LoVo (cell line): ENCODE data around the gene YWHAB.
A peak's percentile ranks its signal among the peaks of the same experiment; 100 is the strongest.
"Not testable (repeated sequence)": the region's sequence is repeated elsewhere in the genome, so short reads cannot be mapped to it uniquely, and the experiment has no call there.

Experiments used
- DNase-seq: peaks from one replicate; pipeline ENCODE4 v3.0.0-alpha.2; 2016; ENCODE audit warnings: low spot score

Gene YWHAB

GRCh38 chr20:44885392-44886265 lies at the start of gene YWHAB:
TSS of gene YWHAB (plus strand) at chr20:44885705. CDS start at chr20:44901534, 15,829 bp downstream.
- DNase-seq: peak; percentile 98

GRCh38 chr20:44836601-44837120 lies 48.8 kb upstream of the YWHAB start:
- DNase-seq: no peak

DNA sequence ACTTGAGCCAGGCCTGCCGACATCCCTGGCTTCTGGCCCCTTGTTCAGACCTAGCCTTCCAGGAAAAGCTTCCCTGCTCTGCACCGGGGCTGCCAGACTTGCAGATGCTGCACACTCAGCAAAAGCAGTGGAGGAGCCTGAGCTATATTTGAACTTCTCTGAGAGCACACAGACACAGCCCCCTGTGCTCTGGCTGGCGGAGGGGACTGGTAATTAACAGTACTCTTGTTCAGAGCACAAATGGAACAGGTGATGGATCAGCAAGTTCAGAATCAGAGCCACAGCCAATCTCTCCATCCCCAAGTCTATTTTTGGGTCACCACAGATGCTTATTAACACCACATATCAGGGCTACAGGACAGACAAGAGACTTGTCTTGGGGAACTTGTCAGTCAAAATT lies 47.6 kb upstream of the YWHAB start:
- DNase-seq: no peak

GRCh38 chr20:44838521-44838920 lies 47.0 kb upstream of the YWHAB start:
- DNase-seq: no peak

DNA sequence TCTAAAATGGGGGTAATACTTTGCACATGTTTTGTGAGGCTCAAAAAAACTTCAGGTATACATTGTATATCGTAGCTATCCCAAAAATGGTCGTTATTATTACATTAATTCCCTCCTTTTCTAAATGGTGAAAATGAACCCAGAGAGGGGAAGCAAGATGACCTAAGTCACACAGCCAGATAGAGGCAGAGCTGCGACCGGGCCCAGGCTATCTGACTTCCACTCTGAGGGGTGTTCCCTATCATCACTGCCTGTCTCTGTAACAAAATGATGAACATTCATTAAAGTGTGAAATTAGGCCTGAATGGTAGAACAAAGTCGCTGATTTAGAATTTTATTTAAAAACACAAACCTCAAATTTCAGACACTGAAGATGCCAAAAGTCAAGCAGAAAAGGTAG lies 46.0 kb upstream of the YWHAB start:
- no peak for DNase-seq

DNA sequence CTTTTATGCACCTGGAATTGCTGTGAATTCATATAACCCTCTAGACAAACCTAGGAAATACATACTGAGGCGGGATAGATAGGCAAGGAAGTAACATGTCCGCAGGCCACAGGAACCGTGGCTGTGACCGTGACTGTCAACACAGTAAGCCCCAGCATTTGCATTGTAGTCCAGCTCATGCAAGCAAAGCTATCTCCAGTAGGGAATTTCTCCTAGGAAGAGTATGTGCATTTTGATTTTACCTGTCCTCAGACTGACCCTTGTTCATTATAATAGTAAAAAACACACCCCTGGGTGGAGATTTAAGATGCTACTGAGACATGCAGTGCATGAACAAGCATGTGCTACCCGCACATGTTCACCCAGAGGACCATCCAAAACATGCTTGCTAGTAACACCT lies 44.7 kb upstream of the YWHAB start:
- no peak for DNase-seq

- no peak for DNase-seq
Measured at GRCh38 chr20:44841955-44842354, 43.5 kb upstream of the YWHAB start.

DNA sequence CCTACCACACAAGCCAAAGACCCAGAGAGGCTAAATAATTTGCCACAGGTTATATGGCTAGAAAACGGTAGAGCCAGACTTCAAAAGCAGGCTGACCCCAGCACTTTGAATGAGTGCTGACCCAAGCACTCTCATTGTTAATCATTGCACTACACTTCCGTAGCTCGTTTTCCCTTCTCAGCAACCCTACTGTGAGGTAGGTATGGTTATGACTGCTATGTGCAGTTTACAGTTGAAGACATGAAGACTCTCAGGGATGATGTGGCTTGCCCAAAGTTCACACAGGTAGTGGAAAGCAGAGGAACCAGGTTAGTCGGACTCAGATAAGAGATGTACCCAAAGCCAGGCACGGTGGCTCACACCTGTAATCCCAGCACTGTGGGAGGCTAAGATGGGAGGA lies 41.6 kb upstream of the YWHAB start:
- no peak for DNase-seq

DNA sequence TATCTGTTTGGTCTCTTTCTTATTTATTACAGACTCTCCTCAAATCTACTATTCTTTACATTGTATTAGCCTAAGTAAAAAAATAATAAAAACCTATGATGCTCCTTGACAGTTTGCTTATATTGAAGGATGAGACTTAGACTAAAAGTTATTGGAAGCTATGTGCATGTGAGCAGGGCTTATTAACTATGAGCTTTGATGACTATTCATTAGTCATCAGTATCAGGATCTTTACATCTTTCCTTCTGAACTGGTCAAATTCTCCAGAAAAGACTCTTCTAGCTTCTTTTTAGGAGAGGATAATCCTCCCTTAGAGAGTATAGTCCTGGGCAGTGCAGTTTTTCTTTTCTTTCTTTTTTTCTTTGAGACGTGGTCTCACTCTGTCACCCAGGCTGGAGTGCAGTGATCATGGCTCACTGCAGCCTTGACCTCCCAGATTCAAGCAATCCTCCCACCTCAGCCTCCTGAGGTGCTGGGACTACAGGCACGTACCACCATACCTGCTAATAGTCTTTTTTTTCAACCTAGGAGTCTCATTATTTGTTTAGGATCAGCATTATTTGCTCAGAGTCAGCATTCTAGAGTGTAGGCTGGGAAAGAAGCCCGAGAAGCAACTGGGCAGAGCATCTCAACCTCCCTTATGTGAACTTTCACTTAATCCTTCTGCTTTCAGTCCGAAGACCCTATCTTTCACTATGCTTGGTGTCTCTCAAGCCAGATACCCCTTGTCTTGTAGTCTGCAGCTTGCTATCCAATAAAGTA lies 37.1 kb upstream of the YWHAB start:
- DNase-seq: no peak

DNA sequence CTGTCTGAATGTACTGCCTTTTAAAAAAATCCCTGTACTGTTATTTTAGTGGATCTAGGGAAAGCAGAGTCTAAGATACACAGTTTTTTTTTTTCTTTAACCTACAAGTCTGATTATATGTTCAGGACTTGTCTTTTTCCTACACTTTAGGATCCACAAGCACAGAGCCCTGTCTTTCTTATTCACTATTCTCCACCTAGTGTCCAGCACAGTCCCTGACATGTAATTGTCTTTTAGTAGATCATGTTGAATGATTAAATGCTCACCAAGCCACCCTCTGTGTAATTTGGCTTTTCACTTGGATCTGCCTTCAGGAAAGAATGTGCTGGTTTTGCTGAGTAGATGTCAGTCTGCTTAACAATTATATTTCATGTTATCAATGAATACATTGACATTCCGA lies 35.8 kb upstream of the YWHAB start:
- DNase-seq: no peak

- DNase-seq: no peak
Measured at GRCh38 chr20:44850272-44850671, 35.2 kb upstream of the YWHAB start.

DNA sequence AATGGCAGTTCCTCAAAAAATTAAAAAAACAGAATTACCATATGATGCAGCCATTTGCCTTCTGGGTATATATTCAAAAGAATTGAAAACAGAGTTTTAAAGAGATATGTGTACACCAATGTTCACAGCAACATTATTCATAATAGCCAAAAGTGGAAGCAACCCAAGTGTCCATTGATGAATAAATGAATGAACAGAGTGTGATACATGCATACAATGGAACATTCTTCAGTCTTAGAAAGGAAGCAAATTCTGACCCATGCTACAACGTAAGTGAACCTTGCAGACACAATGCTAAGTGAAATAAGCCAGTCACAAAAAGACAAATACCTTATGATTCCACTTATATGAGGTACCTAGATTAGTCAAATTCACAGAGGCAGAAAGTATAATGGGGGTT lies 34.7 kb upstream of the YWHAB start:
- DNase-seq: no peak

DNA sequence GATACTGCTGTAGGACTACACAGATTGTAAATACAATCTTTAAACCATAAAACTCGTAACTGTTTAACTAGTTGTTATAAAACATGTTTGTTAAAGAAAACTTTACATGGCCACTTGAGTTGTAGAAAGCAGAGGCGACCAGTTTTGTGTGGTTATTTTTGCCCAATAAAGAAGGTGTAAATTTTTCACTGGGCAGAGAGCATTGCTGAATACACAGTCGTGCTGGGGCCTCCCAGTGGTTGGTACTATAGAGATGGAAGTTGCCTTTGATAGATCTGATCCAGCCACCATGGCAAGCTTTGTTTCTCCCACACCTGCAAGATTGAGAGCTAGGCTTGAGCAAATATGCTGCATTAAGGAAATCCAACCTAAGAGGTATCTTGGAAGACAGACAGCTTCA lies 34.0 kb upstream of the YWHAB start:
- DNase-seq: peak; percentile 13

DNA sequence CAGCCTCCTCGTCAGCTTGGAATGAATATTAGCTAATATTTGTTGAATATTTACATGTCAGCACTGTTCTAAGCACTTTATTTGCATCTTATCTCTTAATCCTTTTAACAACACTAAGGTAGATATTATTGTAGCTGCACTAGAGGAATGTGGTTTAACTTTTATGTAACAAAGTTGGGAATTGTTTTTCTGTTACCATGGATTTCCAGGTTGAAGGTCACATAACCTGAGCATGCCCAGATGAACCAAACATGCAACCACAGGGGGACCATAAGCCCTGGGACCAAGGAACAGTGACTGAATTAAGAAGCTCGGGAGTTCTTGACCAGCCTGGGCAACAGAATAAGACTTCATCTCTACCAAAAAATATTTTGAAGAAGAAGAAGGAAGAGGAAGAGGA lies 29.1 kb upstream of the YWHAB start:
- peak; percentile 24 for DNase-seq

- no peak for DNase-seq
Measured at GRCh38 chr20:44856856-44857448, 28.6 kb upstream of the YWHAB start.

DNA sequence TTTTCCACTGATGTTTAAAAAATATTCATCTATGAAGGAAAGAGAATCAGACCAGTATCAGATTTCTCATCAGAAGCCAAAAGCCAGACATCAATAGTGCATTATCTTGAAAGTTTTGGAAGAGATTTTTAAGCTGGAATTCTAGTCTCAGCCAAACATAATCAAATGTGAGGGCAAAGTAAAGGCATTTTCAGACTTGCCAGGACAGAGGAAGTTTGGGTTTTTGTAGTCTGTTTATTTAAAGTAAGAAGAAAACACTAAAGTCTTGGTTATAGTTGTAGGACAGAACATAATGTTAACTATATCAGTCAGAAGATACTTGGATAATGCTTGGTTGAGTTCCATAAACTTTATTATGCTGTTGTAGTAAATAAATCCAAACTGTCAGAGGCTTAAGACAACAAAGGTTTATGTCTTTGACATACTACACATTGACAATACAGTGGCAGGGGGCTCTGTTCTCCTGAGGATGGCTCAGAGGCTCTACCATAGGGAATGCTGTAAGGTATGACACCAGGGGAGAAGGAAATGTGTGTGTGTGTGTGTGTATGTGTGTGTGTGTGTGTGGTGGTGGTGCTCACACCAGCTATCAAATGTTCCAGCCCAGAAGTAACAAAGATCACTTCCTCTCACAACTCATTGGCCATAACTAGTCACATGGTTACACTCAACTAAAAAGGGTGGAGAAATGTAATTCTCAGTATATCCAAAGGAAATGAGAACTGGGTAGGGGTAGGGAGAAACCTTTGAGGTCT lies 26.7 kb upstream of the YWHAB start:
- DNase-seq: no peak

- no peak for DNase-seq
Measured at GRCh38 chr20:44861531-44862006, 23.9 kb upstream of the YWHAB start.

DNA sequence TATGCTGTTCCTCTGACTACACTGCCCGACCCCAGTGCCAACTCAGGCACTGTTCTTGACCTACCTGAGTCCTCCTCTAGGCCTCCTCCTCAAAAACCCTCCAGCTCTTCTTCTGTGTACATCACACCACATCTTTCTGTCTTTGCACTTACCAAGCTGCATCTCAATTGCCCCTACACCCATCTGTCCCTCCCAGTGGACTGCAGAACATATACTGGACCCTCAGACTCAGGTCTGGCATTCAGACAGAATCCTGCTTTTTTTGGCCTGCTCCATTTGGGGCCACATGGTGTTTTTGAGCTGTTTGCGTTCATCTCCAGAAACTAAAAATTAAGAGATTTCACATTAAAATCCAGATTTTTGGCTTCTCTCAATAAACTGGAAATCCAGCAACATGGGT lies 23.2 kb upstream of the YWHAB start:
- no peak for DNase-seq

GRCh38 chr20:44863365-44864084 lies 22.0 kb upstream of the YWHAB start:
- DNase-seq: not testable (repeated sequence)

GRCh38 chr20:44864493-44864892 lies 21.0 kb upstream of the YWHAB start:
- not testable (repeated sequence) for DNase-seq

GRCh38 chr20:44866703-44867335 lies 18.7 kb upstream of the YWHAB start:
- no peak for DNase-seq
